Ascending aorta (tissue), 2 donors: ENCODE data around the gene FYN. TPM values are rescaled to one million over a fixed set of nuclear protein-coding genes. Genes with fewer than 3 reads are reported as not detected.

Source experiments
- DNase-seq, 2 donors: peaks; one replicate each; pipeline ENCODE4 v3.0.0-alpha.2; 2019; ENCODE audit warnings: low spot score in 2 of 2
- H3K27ac ChIP-seq, 2 donors: fragments of 200-600 bp; sonication (generic); one replicate each; pipeline ENCODE4 v1.5.1; 2016 to 2017; ENCODE audit warnings: mild to moderate bottlenecking in 1 of 2
- H3K27me3 ChIP-seq: fragments of 200-600 bp; sonication (generic); one replicate; pipeline ENCODE4 v1.5.1; 2017
- H3K36me3 ChIP-seq, 2 donors: fragments of 200-600 bp; sonication (generic); one replicate each; pipeline ENCODE4 v1.5.1; 2016
- H3K4me1 ChIP-seq, 2 donors: fragments of 200-600 bp; sonication (generic); one replicate each; pipeline ENCODE4 v1.5.1; 2016 to 2017; ENCODE audit warnings: mild to moderate bottlenecking in 1 of 2
- H3K4me3 ChIP-seq, 2 donors: fragments of 200-600 bp; sonication (generic); one replicate each; pipeline ENCODE4 v1.5.1; 2016 to 2017; ENCODE audit warnings: mild to moderate bottlenecking in 1 of 2
- H3K9me3 ChIP-seq, 2 donors: fragments of 200-600 bp; sonication (generic); one replicate each; pipeline ENCODE4 v1.5.1; 2016
- intact Hi-C: fragments of 100-400 bp; cut with DNase I; formaldehyde crosslinking; loops from one replicate; pipeline ENCODE4 v1.15.1; 2023
- total RNA-seq: library from RNA; depleted of rRNA; stranded (reverse); fragments of >200 nt; gene quantifications from one replicate; pipeline ENCODE4 v1.1.0, GENCODE V29; 2016
- TF ChIP-seq, protein P1 (sequence below), 3 experiments: fragments of 200-600 bp in 2 of 3; fragments of 450-650 bp in 1 of 3; sonication (generic) in 2 of 3; IDR thresholded peaks; one replicate each; pipeline ENCODE4 v1.5.1; 2016 to 2019; ENCODE audit warnings: antibody characterized with exemption in 3 of 3, mild to moderate bottlenecking in 1 of 3, moderate library complexity in 1 of 3

The FYN gene
- total RNA-seq, 1 donor from 2014 or later: 141 TPM

DNA sequence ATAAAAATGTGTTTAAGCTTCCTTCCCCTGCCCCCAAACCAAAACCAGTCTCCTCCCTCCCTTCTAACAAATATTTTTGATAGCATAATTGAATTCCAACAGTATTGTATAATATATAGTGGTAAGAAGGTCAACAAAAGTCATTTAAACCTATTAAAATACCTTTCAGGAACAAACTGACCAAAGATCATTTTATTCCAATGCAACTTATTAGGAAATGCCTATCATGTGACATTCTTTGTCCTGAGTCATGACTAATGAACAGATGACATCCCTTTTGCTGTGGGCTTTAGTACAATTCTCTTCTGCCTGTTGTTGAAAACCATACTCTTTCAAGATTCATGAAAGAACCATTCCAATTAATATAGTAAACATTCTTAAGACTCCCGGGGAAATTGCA lies 216.1 kb downstream of the FYN start:
- TF ChIP-seq, protein P1, sequence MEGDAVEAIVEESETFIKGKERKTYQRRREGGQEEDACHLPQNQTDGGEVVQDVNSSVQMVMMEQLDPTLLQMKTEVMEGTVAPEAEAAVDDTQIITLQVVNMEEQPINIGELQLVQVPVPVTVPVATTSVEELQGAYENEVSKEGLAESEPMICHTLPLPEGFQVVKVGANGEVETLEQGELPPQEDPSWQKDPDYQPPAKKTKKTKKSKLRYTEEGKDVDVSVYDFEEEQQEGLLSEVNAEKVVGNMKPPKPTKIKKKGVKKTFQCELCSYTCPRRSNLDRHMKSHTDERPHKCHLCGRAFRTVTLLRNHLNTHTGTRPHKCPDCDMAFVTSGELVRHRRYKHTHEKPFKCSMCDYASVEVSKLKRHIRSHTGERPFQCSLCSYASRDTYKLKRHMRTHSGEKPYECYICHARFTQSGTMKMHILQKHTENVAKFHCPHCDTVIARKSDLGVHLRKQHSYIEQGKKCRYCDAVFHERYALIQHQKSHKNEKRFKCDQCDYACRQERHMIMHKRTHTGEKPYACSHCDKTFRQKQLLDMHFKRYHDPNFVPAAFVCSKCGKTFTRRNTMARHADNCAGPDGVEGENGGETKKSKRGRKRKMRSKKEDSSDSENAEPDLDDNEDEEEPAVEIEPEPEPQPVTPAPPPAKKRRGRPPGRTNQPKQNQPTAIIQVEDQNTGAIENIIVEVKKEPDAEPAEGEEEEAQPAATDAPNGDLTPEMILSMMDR (IDR thresholded peaks at IDR 0.05): no peak
- H3K27me3 ChIP-seq: no peaks in the 10 kb centered on the region
- intact Hi-C loops: no loop called here
- peaks cover 0 to 16% of the 10 kb centered on the region in 2 donors for H3K4me1 ChIP-seq
- H3K4me3 ChIP-seq: no peak overlapping the region
- no peaks in the 10 kb centered on the region for H3K36me3 ChIP-seq
- no peak overlapping the region for H3K27ac ChIP-seq
- no peaks in the 10 kb centered on the region for H3K9me3 ChIP-seq
- DNase-seq: no peak

DNA sequence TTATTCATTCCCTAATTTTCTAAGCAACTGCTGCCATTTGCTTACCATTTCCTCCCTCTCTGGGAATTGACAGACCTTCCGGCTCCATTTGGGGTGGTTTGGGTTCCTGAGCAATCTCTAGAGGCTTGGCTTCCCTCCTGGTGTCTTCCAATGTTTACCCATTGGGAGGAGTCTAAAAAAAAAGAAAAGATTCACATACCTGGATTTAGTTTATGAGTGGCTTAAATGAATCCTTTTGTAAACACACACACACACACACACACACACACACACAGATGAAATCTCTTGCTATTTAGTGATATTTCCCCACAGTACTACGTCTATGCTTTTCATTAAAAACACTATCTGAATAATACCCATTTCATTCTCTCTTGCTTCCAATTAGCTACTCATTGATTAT lies 219.3 kb downstream of the FYN start:
- H3K36me3 ChIP-seq: no peaks in the 10 kb centered on the region
- TF ChIP-seq, protein P1 (IDR thresholded peaks at IDR 0.05): no peak
- H3K27ac ChIP-seq: no peak overlapping the region
- peaks cover 0 to 6% of the 10 kb centered on the region in 2 donors for H3K4me1 ChIP-seq
- intact Hi-C loops: no loop called here
- no peak for DNase-seq
- H3K9me3 ChIP-seq: no peaks in the 10 kb centered on the region
- no peak overlapping the region for H3K4me3 ChIP-seq
- no peaks in the 10 kb centered on the region for H3K27me3 ChIP-seq

DNA sequence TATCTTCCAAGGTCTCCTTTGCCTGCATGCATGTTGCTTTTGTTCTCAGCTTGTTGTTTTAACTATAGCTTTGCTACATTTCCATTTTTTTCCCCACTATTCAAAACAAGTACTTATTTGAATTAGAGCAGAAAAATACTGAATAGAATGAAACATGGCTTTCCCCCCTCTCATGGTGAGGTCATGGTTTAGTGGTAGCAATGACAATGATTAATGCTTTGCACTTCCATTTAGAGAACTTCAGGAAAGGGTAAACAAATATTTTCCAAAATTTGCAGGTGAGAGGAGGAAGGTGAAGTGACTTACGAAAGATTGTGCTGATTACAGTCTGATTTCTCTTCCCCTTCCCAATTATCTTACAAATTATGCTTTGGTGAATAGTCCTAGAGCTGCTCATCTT lies 219.8 kb downstream of the FYN start:
- Histone ChIP-seq H3K27me3 (no peaks in the 10 kb centered on the region), H3K27ac (no peak overlapping the region), H3K4me1 (peaks cover 0 to under 1% of the 10 kb centered on the region in 2 donors), H3K4me3 (no peak overlapping the region), H3K9me3 (no peaks in the 10 kb centered on the region), H3K36me3 (no peaks in the 10 kb centered on the region)
- intact Hi-C loops: no loop called here
- no peak for DNase-seq
- TF ChIP-seq, protein P1 (IDR thresholded peaks at IDR 0.05): no peak

DNA sequence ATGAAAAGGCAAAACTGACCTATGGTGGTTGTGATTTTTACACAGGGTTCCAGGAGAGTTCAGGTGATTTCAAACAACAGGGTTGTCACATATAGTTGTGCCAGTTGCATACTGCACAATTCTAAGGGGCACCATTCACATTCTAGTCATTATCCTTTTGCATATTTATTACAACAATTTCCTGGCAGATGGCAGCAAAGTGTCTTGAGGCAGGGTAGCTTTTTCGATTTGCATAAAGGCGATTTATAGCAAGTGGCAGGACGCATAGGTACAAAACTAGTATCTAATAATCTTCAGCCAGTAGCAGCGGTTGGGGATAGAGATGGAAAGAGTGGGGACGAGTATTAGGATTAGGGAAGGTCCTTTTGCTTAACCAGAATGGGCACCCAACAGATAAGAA lies 221.1 kb downstream of the FYN start:
- no peak for DNase-seq
- Histone ChIP-seq H3K4me1 (no peaks in the 10 kb centered on the region), H3K4me3 (no peak overlapping the region), H3K36me3 (no peaks in the 10 kb centered on the region), H3K27ac (no peak overlapping the region), H3K9me3 (no peaks in the 10 kb centered on the region), H3K27me3 (no peaks in the 10 kb centered on the region)
- intact Hi-C loops: no loop called here
- TF ChIP-seq, protein P1 (IDR thresholded peaks at IDR 0.05): no peak

DNA sequence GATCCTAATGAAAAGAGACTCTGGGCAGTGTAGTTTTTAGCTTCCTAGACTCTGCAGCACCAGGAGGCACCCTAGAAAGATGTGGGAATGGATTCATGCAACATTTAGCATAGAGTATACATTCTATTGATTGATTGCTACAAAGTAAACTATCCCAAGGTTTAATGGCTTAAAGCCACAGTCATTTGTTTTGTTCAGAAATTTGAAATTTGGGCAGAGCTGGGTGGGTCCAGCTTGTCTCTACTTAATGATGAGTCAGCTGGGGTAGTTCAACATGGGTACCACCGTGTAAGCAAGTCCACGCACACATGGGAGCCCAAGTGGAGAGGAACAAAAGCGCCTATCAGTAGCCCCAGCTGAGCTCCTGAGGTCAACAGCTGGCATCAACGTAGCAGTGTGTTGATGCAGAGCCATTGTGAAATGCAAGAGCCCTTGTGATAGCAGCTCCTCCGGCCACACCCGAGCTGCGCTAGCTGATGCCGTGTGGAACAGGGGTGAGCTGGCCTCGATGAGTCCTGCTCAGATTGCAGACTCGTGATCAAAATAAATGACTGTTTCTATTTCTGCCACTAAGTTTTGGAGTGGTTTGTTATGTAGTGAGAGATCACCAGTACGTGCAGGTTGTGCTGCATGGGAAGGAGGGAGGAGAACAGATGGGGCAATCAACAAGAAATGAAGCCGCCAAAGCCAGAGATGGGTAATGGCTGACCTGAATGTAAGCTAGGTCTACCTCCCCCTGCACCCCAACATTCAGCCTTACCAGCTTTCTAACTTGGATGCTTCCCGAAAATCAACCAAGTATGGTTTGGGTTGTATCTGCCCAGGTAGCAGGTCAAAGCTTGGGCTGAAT lies 221.8 kb downstream of the FYN start:
- intact Hi-C loops: no loop called here
- Histone ChIP-seq H3K27me3 (no peaks in the 10 kb centered on the region), H3K27ac (no peak overlapping the region), H3K4me3 (no peak overlapping the region), H3K9me3 (no peaks in the 10 kb centered on the region), H3K4me1 (no peaks in the 10 kb centered on the region), H3K36me3 (no peaks in the 10 kb centered on the region)
- DNase-seq: no peak
- TF ChIP-seq, protein P1 (IDR thresholded peaks at IDR 0.05): no peak
